Skin epidermis (tissue), 12 donors: ENCODE data around the gene GFER.

Source experiments
- H3K27ac ChIP-seq, 21 experiments: fragments of 200-600 bp; sonication (generic) in 11 of 21; one replicate each; pipeline ENCODE4 v1.5.0; 2020; ENCODE audit warnings: mild to moderate bottlenecking in 3 of 21, inconsistent platforms in 2 of 21, moderate library complexity in 2 of 21
- H3K4me3 ChIP-seq, 7 experiments: fragments of 200-600 bp; sonication (generic) in 2 of 7; one replicate each; pipeline ENCODE4 v1.5.0; 2020; ENCODE audit warnings: inconsistent platforms in 2 of 7, mild to moderate bottlenecking in 2 of 7, moderate library complexity in 1 of 7

The GFER gene

GRCh38 chr16:1971796-1972489 lies 12.1 kb upstream of the GFER start, which contains the start of gene TBL3:
TSS of gene TBL3 (plus strand) at chr16:1972053. CDS start at chr16:1972165, 112 bp downstream.
- H3K27ac ChIP-seq: peak within 1 kb of the TSS; percentile 60 to 98 (median 91)
- H3K4me3 ChIP-seq: peak within 1 kb of the TSS; percentile 66 to 100 (median 81)

- peak overlapping the region in 20 of 21 experiments; percentile 69 to 98 (median 91) for H3K27ac ChIP-seq
Measured at GRCh38 chr16:1972490-1972877, 11.5 kb upstream of the GFER start.

DNA sequence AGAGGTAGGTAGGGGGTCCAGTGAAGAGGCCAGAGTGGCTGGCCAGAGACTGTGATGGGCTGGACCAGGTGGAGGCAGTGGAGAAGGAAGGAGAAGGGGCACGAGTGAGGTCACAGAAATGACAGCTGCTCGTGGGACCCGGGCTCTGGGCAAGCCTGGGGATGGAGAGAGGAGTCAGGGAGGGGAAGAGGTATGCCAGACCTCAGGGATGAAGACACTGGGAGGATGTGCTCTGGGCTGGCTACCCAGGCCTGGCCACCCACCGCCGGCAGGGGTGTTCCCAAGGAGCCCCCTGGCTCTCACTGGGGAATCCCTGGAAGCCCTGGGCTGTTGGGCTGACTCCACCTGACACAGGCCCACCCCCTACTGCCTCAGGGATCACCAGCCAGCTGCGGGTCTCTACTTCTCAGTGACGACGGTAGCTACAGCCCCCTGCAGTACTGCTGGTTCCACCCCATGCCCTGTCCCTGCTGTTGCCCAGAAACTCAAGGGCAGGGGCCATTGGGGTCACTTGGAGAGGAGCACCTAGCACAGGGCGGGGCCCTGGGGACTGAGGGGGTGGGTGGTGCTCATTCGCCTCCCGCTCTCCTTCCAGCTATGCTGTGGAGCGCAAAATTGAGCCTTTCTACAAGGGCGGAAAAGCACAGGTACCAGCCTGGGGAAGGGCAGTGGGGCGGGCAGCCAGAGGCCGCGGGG lies 10.4 kb upstream of the GFER start:
- peak overlapping the region in 2 of 7 experiments; percentile 81 to 100 for H3K4me3 ChIP-seq
- peak overlapping the region in 1 of 21 experiments; percentile 94 for H3K27ac ChIP-seq

More at GRCh38 chr16:1972490-1972877, 11.5 kb upstream of the GFER start:
- peak overlapping the region; percentile 66 to 100 (median 81) for H3K4me3 ChIP-seq

GRCh38 chr16:1974157-1975070 lies 9.6 kb upstream of the GFER start:
- Histone ChIP-seq H3K27ac (no peak overlapping the region), H3K4me3 (no peak overlapping the region)

DNA sequence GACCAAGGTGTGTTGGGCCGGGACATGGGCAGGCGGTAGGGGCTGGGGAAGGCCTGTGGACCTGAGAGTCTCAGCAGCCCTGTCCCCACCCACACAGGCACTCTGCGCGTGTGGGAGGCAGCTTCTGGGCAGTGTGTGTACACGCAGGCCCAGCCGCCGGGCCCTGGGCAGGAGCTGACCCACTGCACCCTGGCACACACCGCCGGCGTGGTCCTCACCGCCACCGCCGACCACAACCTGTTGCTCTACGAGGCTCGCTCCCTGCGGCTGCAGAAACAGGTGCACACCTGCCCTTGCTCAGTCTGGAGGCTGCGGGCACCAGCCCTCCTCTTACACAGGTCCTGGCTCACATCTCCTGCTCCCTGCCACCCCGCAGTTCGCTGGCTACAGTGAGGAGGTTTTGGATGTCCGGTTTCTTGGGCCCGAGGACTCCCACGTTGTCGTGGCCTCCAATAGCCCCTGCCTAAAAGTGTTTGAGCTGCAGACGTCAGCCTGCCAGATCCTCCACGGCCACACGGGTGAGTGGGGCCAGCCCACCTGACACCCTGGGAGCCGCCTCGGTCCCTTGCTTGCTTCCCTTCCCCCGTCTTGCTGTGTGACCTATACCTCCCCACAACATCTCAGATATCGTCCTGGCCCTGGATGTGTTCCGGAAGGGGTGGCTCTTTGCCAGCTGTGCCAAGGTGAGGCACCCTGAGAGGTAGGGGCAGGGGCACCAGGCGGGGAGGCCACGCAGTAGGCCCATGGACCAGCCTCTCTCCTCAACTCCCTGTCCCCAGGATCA lies 8.4 kb upstream of the GFER start:
- Histone ChIP-seq H3K27ac (no peak overlapping the region), H3K4me3 (no peak overlapping the region)

- H3K27ac ChIP-seq: no peak overlapping the region
- H3K4me3 ChIP-seq: no peak overlapping the region
Measured at GRCh38 chr16:1976216-1976520, 7.8 kb upstream of the GFER start.

DNA sequence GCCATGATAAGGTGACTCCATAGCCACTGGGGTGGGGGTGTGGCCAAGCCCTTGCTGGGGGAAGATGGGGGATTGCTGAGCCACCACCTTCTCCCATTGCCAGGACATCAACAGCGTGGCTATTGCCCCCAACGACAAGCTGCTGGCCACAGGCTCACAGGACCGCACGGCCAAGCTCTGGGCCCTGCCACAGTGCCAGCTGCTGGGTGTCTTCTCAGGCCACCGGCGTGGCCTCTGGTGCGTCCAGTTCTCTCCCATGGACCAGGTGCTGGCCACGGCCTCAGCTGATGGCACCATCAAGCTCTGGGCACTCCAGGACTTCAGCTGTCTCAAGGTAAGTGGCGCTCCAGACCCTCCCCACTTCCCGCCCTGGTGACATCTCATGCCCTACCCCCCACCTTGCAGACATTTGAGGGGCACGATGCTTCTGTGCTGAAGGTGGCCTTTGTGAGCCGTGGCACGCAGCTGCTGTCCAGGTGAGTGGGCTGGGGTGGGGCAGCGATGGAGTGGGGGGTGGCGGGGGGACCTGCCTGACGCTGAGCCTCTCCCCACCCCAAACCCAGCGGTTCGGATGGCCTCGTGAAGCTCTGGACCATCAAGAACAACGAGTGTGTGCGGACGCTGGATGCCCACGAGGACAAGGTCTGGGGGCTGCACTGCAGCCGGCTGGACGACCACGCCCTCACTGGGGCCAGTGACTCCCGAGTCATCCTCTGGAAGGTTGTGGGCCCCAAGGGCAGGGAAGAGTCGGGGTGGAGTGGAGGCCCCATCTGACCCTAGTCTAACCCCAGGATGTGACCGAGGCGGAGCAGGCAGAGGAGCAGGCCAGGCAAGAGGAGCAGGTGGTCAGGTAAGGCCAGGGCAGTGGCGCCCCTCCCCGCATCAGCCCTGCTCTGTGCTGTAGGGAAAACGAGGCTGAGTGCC lies 6.8 kb upstream of the GFER start:
- Histone ChIP-seq H3K27ac (no peak overlapping the region), H3K4me3 (no peak overlapping the region)

GRCh38 chr16:1977875-1978268 lies 6.1 kb upstream of the GFER start:
- H3K4me3 ChIP-seq: no peak overlapping the region
- no peak overlapping the region for H3K27ac ChIP-seq

DNA sequence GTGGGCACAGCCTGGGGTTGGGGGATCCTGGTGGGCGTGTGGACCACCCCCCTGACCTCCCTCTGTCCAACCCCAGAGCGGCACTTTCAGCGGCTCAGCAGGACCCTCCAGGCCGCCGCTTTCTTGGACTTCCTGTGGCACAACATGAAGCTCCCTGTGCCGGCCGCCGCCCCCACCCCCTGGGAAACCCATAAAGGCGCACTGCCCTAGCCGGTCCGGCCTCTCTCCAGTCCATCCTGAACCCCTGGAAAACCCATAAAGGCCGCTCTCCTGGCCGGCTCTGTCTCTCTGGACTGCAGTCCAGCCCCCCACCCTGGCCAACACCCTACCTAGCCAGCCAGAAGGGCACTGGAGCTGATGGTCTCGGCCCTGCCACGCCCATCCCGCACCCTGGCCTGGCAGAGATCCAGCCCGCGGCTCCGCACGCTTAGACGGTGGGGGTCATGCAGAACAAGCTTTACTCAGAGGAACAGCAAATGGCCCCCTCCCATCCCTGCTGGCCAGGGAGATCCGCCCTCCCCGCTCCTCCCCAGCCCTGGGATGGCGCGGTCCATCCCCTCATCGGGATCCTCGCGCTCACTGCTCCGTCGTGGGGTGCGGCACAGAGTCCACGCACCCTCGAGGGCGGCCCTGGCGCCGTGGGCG lies 5.4 kb upstream of the GFER start:
- H3K27ac ChIP-seq: peak overlapping the region in 8 of 21 experiments; percentile 10 to 80 (median 53)
- peak overlapping the region in 5 of 7 experiments; percentile 16 to 32 (median 22) for H3K4me3 ChIP-seq

- peak overlapping the region in 7 of 21 experiments; percentile 10 to 80 (median 56) for H3K27ac ChIP-seq
- peak overlapping the region in 5 of 7 experiments; percentile 16 to 32 (median 22) for H3K4me3 ChIP-seq
Measured at GRCh38 chr16:1979271-1980029, 4.5 kb upstream of the GFER start.

DNA sequence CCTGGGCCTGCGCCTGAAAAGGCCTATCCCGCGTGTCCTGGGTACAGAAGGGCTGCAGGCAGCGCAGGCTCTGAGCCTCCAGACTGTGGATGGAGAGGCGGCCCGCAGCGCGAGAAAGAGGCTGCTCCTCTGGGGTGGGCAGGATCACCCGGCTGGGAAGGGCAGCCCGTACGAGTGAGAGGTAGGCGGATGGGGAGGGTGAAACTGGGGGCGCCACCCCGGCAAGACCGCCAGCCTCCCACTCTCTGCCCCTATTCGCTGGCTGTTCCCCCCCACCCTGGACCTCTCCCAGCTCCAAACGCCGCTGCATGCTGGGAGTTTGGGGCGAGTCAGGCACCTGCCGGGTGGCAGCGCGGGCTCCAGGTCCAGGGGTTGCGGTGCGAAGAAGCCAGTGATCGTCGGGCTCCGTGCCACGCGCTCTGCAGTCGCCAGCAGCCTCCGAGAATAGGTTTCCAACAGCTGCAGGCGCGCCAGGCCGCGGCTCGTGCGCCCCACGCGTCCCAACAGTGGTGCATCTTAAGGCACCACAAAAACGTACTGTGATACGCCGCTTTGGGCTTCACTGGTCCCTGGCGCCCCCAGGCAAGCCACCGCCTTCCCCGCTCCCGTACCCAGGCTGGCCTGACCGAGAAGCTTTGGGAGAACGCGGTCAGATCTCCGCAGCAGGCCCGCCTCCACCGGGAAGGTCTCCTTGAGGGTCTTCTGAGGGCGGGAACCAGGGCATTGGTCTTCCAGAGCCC lies 3.8 kb upstream of the GFER start:
- peak overlapping the region in 1 of 7 experiments; percentile 32 for H3K4me3 ChIP-seq
- peak overlapping the region in 1 of 21 experiments; percentile 80 for H3K27ac ChIP-seq

- H3K4me3 ChIP-seq: no peak overlapping the region
- H3K27ac ChIP-seq: no peak overlapping the region
Measured at GRCh38 chr16:1980770-1981087, 3.3 kb upstream of the GFER start.

DNA sequence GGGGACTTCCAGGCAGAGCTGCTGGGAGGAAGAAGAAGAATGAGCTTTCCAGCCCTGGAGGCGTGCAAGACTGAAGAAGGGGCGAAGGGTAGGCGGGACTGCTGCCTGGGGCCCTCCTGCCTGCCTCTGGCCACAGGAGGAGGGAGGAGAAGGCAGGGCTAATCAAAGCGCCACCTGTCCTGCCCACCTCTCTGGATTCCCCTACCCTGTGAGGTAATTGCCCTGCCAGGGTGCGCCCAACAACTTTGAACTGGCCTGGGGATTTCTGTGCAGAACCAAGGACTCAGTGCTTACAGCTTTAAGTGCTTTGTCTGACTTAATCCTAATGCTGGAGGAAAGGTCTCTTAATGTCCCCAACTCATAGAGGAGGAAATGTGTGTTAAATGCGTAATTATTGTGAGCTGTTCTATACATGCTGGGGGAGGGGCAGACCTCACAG lies 2.6 kb upstream of the GFER start, which contains the start of gene NOXO1:
TSS of gene NOXO1 (minus strand) at position 72 of the 439 bp plus-strand sequence. CDS start 290 bp downstream, outside the sequence.
- Histone ChIP-seq H3K27ac (no peak within 1 kb of the TSS), H3K4me3 (no peak within 1 kb of the TSS)

GRCh38 chr16:1982013-1982433 lies 2.0 kb upstream of the GFER start:
- Histone ChIP-seq H3K4me3 (no peak overlapping the region), H3K27ac (no peak overlapping the region)

GRCh38 chr16:1982991-1983543 lies 926 bp upstream of the GFER start:
- Histone ChIP-seq H3K27ac (peak overlapping the region in 15 of 21 experiments; percentile 43 to 89 (median 77)), H3K4me3 (peak overlapping the region; percentile 75 to 93 (median 85))
